Activated B cell treated with CpG ODN at 0.5 μM for 24 hours (primary cell): ENCODE data around the gene TGFBR2. TPM values are rescaled to one million over a fixed set of nuclear protein-coding genes. Genes with fewer than 3 reads are reported as not detected.

Source experiments
- ATAC-seq: fragments of 200-7000 bp; cut with Tn5 transposase; one replicate; pipeline ENCODE4 v1.10.0; 2021; ENCODE audit warnings: low read depth, mild to moderate bottlenecking, moderate library complexity
- CTCF ChIA-PET: fragments of 350-600 bp; sonication (Branson Sonifier 250); formaldehyde crosslinking; loops from one replicate; lab custom pipeline; 2021; ENCODE audit warnings: antibody characterized with exemption; lab: Charles Lee
- POLR2A ChIA-PET: fragments of 350-600 bp; sonication (Branson Sonifier 250); formaldehyde crosslinking; loops from one replicate; lab custom pipeline; 2021; ENCODE audit warnings: antibody characterized with exemption; lab: Charles Lee
- DNase-seq: peaks from one replicate; pipeline ENCODE4 v3.0.0; 2022
- H3K27ac Mint-ChIP-seq: one replicate; pipeline ENCODE4 v1.8.0; 2020; ENCODE audit warnings: mixed read lengths
- H3K27me3 Mint-ChIP-seq: one replicate; pipeline ENCODE4 v1.8.0; 2021; ENCODE audit warnings: mixed read lengths
- H3K36me3 Mint-ChIP-seq: one replicate; pipeline ENCODE4 v1.8.0; 2021; ENCODE audit warnings: low read depth, mixed read lengths
- H3K4me1 Mint-ChIP-seq: one replicate; pipeline ENCODE4 v1.8.0; 2021; ENCODE audit warnings: mixed read lengths
- H3K4me3 Mint-ChIP-seq: one replicate; pipeline ENCODE4 v1.8.0; 2020; ENCODE audit warnings: mild to moderate bottlenecking, mixed read lengths
- H3K9me3 Mint-ChIP-seq: one replicate; pipeline ENCODE4 v1.8.0; 2020; ENCODE audit warnings: mixed read lengths
- intact Hi-C: fragments of 100-400 bp; cut with micrococcal nuclease; formaldehyde crosslinking; loops from one replicate; pipeline ENCODE4 v1.15.1; 2024
- total RNA-seq: library from RNA; stranded (reverse); gene quantifications from 2 replicates; pipeline ENCODE4 v1.2.3, GENCODE V29; 2022
- TF ChIP-seq, protein P1 (sequence below): fragments of 200-600 bp; IDR thresholded peaks from one replicate; pipeline ENCODE4 v1.8.0; 2022; ENCODE audit warnings: antibody characterized with exemption, mild to moderate bottlenecking

The TGFBR2 gene
- total RNA-seq, 1 donor from 2014 or later: 104 TPM

- POLR2A ChIA-PET: interaction anchor here (0.6 to 4.9 kb wide), 33 partner anchors 8 to 926 kb away, joined by 3 to 79 read pairs (median 7); no protein-coding TSS in a partner anchor
- Mint-ChIP-seq H3K4me3 (peak overlapping the region; percentile 94), H3K27ac (peak overlapping the region; percentile 99), H3K9me3 (no peaks in the 10 kb centered on the region), H3K4me1 (peaks cover 84% of the 10 kb centered on the region), H3K27me3 (no peaks in the 10 kb centered on the region), H3K36me3 (peaks cover 34% of the 10 kb centered on the region)
- CTCF ChIA-PET: interaction anchor here (0.6 to 2.9 kb wide), 11 partner anchors 17 to 409 kb away, joined by 3 to 15 read pairs (median 7); no protein-coding TSS in a partner anchor
- DNase-seq (no peak), ATAC-seq (no peak)
- intact Hi-C loops: loop anchor here (1.0 to 10.0 kb wide), 10 partner anchors 34 to 1349 kb away; no protein-coding TSS in a partner anchor
- TF ChIP-seq, protein P1, sequence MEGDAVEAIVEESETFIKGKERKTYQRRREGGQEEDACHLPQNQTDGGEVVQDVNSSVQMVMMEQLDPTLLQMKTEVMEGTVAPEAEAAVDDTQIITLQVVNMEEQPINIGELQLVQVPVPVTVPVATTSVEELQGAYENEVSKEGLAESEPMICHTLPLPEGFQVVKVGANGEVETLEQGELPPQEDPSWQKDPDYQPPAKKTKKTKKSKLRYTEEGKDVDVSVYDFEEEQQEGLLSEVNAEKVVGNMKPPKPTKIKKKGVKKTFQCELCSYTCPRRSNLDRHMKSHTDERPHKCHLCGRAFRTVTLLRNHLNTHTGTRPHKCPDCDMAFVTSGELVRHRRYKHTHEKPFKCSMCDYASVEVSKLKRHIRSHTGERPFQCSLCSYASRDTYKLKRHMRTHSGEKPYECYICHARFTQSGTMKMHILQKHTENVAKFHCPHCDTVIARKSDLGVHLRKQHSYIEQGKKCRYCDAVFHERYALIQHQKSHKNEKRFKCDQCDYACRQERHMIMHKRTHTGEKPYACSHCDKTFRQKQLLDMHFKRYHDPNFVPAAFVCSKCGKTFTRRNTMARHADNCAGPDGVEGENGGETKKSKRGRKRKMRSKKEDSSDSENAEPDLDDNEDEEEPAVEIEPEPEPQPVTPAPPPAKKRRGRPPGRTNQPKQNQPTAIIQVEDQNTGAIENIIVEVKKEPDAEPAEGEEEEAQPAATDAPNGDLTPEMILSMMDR: no peak
Observed at GRCh38 chr3:30605706-30606300, 598 bp upstream of the TGFBR2 start.

DNA sequence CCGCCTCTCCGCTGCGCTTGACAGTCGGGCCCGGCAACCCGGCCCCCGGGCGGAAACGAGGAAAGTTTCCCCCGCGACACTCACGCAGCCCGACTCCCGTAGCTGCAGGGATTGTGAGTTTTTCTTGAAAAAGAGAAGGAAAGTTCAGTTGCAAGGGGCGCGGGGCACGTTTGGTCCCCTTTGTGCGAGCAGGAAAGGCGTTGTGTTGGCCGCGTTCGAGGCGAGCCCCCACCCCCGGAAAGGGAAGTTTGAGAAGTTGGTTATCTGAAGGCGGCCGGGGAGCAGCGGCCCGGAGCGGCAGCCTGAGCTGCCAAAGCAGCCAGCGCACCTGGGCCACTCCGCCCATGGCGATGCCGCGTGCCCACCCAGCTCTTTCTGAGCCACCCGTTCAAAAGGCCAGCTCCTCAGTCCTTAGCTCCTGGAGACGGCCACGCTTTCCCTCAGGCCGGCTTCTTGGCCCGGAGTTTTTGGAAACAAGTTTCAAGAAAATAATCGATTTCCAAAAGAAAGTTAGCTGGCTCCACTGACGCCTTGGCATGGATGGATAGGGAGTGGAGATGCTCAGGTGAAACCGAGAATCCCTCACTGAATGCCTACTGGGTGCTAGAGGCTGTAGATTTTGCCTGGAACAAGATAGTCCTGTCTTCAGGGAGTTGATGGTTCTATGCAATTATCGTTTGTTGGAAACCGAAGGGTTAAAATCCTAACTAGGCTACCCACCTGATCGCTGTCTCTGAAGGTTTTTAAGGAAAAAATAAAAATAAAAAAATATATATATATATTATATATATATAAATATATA, 832 bp downstream of the TGFBR2 start:
- Mint-ChIP-seq H3K27me3 (no peaks in the 10 kb centered on the region), H3K4me1 (peaks cover 86% of the 10 kb centered on the region), H3K9me3 (no peaks in the 10 kb centered on the region), H3K4me3 (peak overlapping the region; percentile 97), H3K27ac (peak overlapping the region; percentile 97), H3K36me3 (peaks cover 39% of the 10 kb centered on the region)
- CTCF ChIA-PET: interaction anchor here (0.6 to 2.9 kb wide), 9 partner anchors 16 to 411 kb away, joined by 3 to 15 read pairs (median 9); no protein-coding TSS in a partner anchor
- peak; percentile 75 for DNase-seq
- intact Hi-C loops: loop anchor here (1.0 to 10.0 kb wide), 7 partner anchors 16 to 1348 kb away; partner anchors contain the start of gene STT3B
- TF ChIP-seq, protein P1: no peak
- POLR2A ChIA-PET: interaction anchor here (0.6 to 4.9 kb wide), 31 partner anchors 10 to 925 kb away, joined by 3 to 79 read pairs (median 9); no protein-coding TSS in a partner anchor
- peak; percentile 58 for ATAC-seq

- H3K27ac Mint-ChIP-seq: peak overlapping the region; percentile 90
- DNase-seq (no peak), ATAC-seq (no peak)
- no peaks in the 10 kb centered on the region for H3K27me3 Mint-ChIP-seq
- TF ChIP-seq, protein P1: no peak
- POLR2A ChIA-PET: interaction anchor here (2.0 to 4.9 kb wide), 11 partner anchors 10 to 289 kb away, joined by 14 to 79 read pairs (median 35); no protein-coding TSS in a partner anchor
- H3K9me3 Mint-ChIP-seq: no peaks in the 10 kb centered on the region
- peak overlapping the region; percentile 97 for H3K4me3 Mint-ChIP-seq
- CTCF ChIA-PET: interaction anchor here (0.8 to 2.9 kb wide), 4 partner anchors 14 to 289 kb away, joined by 3 to 14 read pairs (median 3); no protein-coding TSS in a partner anchor
- peaks cover 86% of the 10 kb centered on the region for H3K4me1 Mint-ChIP-seq
- intact Hi-C loops: loop anchor here (1.0 to 10.0 kb wide), 3 partner anchors 8 to 1346 kb away; no protein-coding TSS in a partner anchor
- H3K36me3 Mint-ChIP-seq: peaks cover 48% of the 10 kb centered on the region
Observed at GRCh38 chr3:30608598-30608947, 2.2 kb downstream of the TGFBR2 start.

- ATAC-seq (no peak), DNase-seq (no peak)
- CTCF ChIA-PET: interaction anchor here (1.3 to 1.9 kb wide), 2 partner anchors 19 to 32 kb away, joined by 3 to 7 read pairs; no protein-coding TSS in a partner anchor
- Mint-ChIP-seq H3K27me3 (no peaks in the 10 kb centered on the region), H3K27ac (peak overlapping the region; percentile 69), H3K4me3 (peak overlapping the region; percentile 97), H3K36me3 (peaks cover 59% of the 10 kb centered on the region), H3K4me1 (peaks cover 86% of the 10 kb centered on the region), H3K9me3 (no peaks in the 10 kb centered on the region)
- TF ChIP-seq, protein P1: no peak
- POLR2A ChIA-PET: interaction anchor here (0.5 to 4.2 kb wide), 11 partner anchors 13 to 276 kb away, joined by 3 to 42 read pairs (median 5); no protein-coding TSS in a partner anchor
- intact Hi-C loops: loop anchor here (5.0 to 10.0 kb wide), 2 partner anchors 278 to 1345 kb away; no protein-coding TSS in a partner anchor
Observed at GRCh38 chr3:30609930-30610701, 3.7 kb downstream of the TGFBR2 start.
